ENCODE measurements around the gene FKBP8. TPM values are rescaled to one million over a fixed set of nuclear protein-coding genes. Genes with fewer than 3 reads are reported as not detected.
A peak's percentile ranks its signal among the peaks of the same experiment; 100 is the strongest.

Gene FKBP8
- total RNA-seq, 4 donors from 2014 or later: 267 to 318 (median 275) TPM

GRCh38 chr19:18488838-18489626 lies 54.3 kb downstream of the FKBP8 start:
- WGBS, 2 donors (ENCODE audit: low coverage in 1 of 2): 57% methylated on average over 20 of the region's 22 CpGs; no CpG with 5 or more reads in 1 of the 2 donors
- DNase-seq: peak; percentile 45
- Histone ChIP-seq H3K27ac (peak overlapping the region in 1 of 4 donors; percentile 35), H3K9me3 (no peaks in the 10 kb centered on the region), H3K4me3 (no peak overlapping the region), H3K36me3 (no peaks in the 10 kb centered on the region), H3K27me3 (no peaks in the 10 kb centered on the region), H3K4me1 (peaks cover 38 to 67% (median 53%) of the 10 kb centered on the region in 4 donors)
- intact Hi-C loops (cut with DNase I; ENCODE audit: low total_unique reads): no loop called here
- TF ChIP-seq POLR2A (IDR thresholded peaks at IDR 0.05) (no peak), CTCF (IDR thresholded peaks at IDR 0.05) (peak in 4 of 5 experiments; percentile 16 to 46 (median 26))
- in situ Hi-C loops (cut with MboI; ENCODE audit: low pct_ligation_motif_present in 1 of 4, low pct_unique_long_range_greater_than_20kb in 1 of 4, low sequenced_read_pairs in 3 of 4): no loop called here

GRCh38 chr19:18488403-18488723 lies 55.0 kb downstream of the FKBP8 start:
- no peaks in the 10 kb centered on the region for H3K9me3 ChIP-seq
- no peaks in the 10 kb centered on the region for H3K36me3 ChIP-seq
- H3K27ac ChIP-seq: peak overlapping the region in 1 of 4 donors; percentile 16
- intact Hi-C loops (cut with DNase I; ENCODE audit: low total_unique reads): no loop called here
- no peaks in the 10 kb centered on the region for H3K27me3 ChIP-seq
- TF ChIP-seq POLR2A (IDR thresholded peaks at IDR 0.05) (no peak), CTCF (IDR thresholded peaks at IDR 0.05) (peak in 2 of 5 experiments; percentile 19 to 25)
- in situ Hi-C loops (cut with MboI; ENCODE audit: low pct_ligation_motif_present in 1 of 4, low pct_unique_long_range_greater_than_20kb in 1 of 4, low sequenced_read_pairs in 3 of 4): no loop called here
- H3K4me1 ChIP-seq: peaks cover 38 to 65% (median 53%) of the 10 kb centered on the region in 4 donors
- WGBS, 2 donors (ENCODE audit: low coverage in 1 of 2): 91% methylated on average over 5 of the region's 6 CpGs; no CpG with 5 or more reads in 1 of the 2 donors
- DNase-seq: no peak
- H3K4me3 ChIP-seq: no peak overlapping the region

GRCh38 chr19:18487576-18488402 lies 55.6 kb downstream of the FKBP8 start:
- no peak for DNase-seq
- H3K36me3 ChIP-seq: no peaks in the 10 kb centered on the region
- H3K27me3 ChIP-seq: no peaks in the 10 kb centered on the region
- no peaks in the 10 kb centered on the region for H3K9me3 ChIP-seq
- peak overlapping the region in 1 of 4 donors; percentile 16 for H3K27ac ChIP-seq
- in situ Hi-C loops (cut with MboI; ENCODE audit: low pct_ligation_motif_present in 1 of 4, low pct_unique_long_range_greater_than_20kb in 1 of 4, low sequenced_read_pairs in 3 of 4): no loop called here
- peaks cover 38 to 64% (median 53%) of the 10 kb centered on the region in 4 donors for H3K4me1 ChIP-seq
- no peak overlapping the region for H3K4me3 ChIP-seq
- intact Hi-C loops (cut with DNase I; ENCODE audit: low total_unique reads): no loop called here
- WGBS, 2 donors (ENCODE audit: low coverage in 1 of 2): 82% methylated on average over 17 of the region's 17 CpGs; no CpG with 5 or more reads in 1 of the 2 donors
- TF ChIP-seq POLR2AphosphoS5 (IDR thresholded peaks at IDR 0.05) (no peak), CTCF (IDR thresholded peaks at IDR 0.05) (no peak), EP300 (IDR thresholded peaks at IDR 0.05; ENCODE audit: low read depth) (no peak)

GRCh38 chr19:18486746-18487145 lies 56.6 kb downstream of the FKBP8 start:
- Histone ChIP-seq H3K9me3 (no peaks in the 10 kb centered on the region), H3K4me1 (peaks cover 38 to 63% (median 52%) of the 10 kb centered on the region in 4 donors), H3K36me3 (no peaks in the 10 kb centered on the region), H3K4me3 (no peak overlapping the region), H3K27me3 (no peaks in the 10 kb centered on the region), H3K27ac (peak overlapping the region; percentile 32 to 60 (median 54))
- in situ Hi-C loops (cut with MboI; ENCODE audit: low pct_ligation_motif_present in 1 of 4, low pct_unique_long_range_greater_than_20kb in 1 of 4, low sequenced_read_pairs in 3 of 4): no loop called here
- no peak for TF ChIP-seq CTCF (IDR thresholded peaks at IDR 0.05)
- no peak for TF ChIP-seq EP300 (IDR thresholded peaks at IDR 0.05; ENCODE audit: low read depth)
- TF ChIP-seq POLR2A (IDR thresholded peaks at IDR 0.05): no peak
- no peak for TF ChIP-seq POLR2AphosphoS5 (IDR thresholded peaks at IDR 0.05)
- DNase-seq: no peak
- WGBS, 2 donors (ENCODE audit: low coverage in 1 of 2): 88% methylated on average over 8 of the region's 8 CpGs; no CpG with 5 or more reads in 1 of the 2 donors
- intact Hi-C loops (cut with DNase I; ENCODE audit: low total_unique reads): no loop called here

Measured in transverse colon (tissue), 4 donors.